Measurements from ENCODE around the gene APBA1. TPM values are rescaled to one million over a fixed set of nuclear protein-coding genes. Genes with fewer than 3 reads are reported as not detected.

The APBA1 gene
- total RNA-seq, 4 donors from 2014 or later = 3.3 to 9.7 (median 5.2) TPM

- Histone ChIP-seq H3K9me3 (no peaks in the 10 kb centered on the region), H3K27ac (replicated peaks in 1 of 4) (no peak overlapping the region), H3K36me3 (no peaks in the 10 kb centered on the region), H3K4me1 (no peaks in the 10 kb centered on the region), H3K4me3 (no peak overlapping the region), H3K27me3 (no peaks in the 10 kb centered on the region)
- no peak for TF ChIP-seq EP300 (IDR thresholded peaks at IDR 0.05)
- TF ChIP-seq, protein P1, sequence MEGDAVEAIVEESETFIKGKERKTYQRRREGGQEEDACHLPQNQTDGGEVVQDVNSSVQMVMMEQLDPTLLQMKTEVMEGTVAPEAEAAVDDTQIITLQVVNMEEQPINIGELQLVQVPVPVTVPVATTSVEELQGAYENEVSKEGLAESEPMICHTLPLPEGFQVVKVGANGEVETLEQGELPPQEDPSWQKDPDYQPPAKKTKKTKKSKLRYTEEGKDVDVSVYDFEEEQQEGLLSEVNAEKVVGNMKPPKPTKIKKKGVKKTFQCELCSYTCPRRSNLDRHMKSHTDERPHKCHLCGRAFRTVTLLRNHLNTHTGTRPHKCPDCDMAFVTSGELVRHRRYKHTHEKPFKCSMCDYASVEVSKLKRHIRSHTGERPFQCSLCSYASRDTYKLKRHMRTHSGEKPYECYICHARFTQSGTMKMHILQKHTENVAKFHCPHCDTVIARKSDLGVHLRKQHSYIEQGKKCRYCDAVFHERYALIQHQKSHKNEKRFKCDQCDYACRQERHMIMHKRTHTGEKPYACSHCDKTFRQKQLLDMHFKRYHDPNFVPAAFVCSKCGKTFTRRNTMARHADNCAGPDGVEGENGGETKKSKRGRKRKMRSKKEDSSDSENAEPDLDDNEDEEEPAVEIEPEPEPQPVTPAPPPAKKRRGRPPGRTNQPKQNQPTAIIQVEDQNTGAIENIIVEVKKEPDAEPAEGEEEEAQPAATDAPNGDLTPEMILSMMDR (IDR thresholded peaks at IDR 0.05) = no peak
- no peak for TF ChIP-seq POLR2AphosphoS5 (IDR thresholded peaks at IDR 0.05)
- no peak for TF ChIP-seq POLR2A (IDR thresholded peaks at IDR 0.05; ENCODE audit: low read depth)
- intact Hi-C loops (cut with DNase I) = no loop called here
- no peak for DNase-seq (ENCODE audit: extremely low spot score)
- WGBS = 83% methylated on average over 1 of the region's 1 CpG
These were observed 29.1 kb downstream of the APBA1 start for GRCh38 chr9:69643098-69643497.

- Histone ChIP-seq H3K4me1 (peaks cover 0 to 4% (median 0%) of the 10 kb centered on the region in 4 donors), H3K9me3 (no peaks in the 10 kb centered on the region), H3K27ac (replicated peaks in 1 of 4) (no peak overlapping the region), H3K4me3 (no peak overlapping the region), H3K27me3 (no peaks in the 10 kb centered on the region), H3K36me3 (no peaks in the 10 kb centered on the region)
- no peak for TF ChIP-seq POLR2A (IDR thresholded peaks at IDR 0.05; ENCODE audit: low read depth)
- TF ChIP-seq EP300 (IDR thresholded peaks at IDR 0.05) = no peak
- TF ChIP-seq, protein P1 (IDR thresholded peaks at IDR 0.05) = no peak
- TF ChIP-seq POLR2AphosphoS5 (IDR thresholded peaks at IDR 0.05) = no peak
- intact Hi-C loops (cut with DNase I) = no loop called here
- DNase-seq (ENCODE audit: extremely low spot score) = no peak
These were observed 34.4 kb downstream of the APBA1 start for GRCh38 chr9:69637817-69638200.

DNA sequence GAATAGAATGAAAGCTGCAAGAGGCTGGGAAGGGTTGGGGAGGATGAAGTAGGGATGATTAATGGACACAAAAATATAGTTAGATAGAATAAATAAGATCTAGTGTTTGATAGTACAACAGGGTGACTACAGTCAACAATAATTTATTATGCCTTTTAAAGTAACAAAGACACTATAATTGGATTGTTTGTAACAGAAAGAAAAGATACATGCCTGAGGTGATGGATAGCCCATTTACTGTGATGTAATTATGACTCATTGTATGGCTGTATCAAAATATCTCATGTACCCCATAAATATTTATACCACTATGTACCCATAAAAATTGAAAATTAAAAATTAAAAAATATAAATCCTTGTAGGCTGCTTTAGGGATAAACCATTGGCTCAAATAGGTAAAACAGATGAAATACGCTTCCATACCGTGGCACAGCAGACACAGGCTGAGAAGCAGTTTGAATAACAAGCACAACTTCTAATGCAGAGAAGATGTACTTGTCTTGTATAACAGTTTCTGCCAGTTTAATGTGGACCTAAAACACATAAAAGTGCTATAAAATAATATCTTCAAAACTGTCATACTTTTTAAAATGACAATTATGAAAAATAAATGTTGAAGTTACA, 34.9 kb downstream of the APBA1 start:
- no peak overlapping the region for H3K27ac ChIP-seq (replicated peaks in 1 of 4)
- no peak overlapping the region for H3K4me3 ChIP-seq
- H3K4me1 ChIP-seq = peaks cover 0 to 4% (median 0%) of the 10 kb centered on the region in 4 donors
- WGBS = 95% methylated on average over 2 of the region's 2 CpGs
- TF ChIP-seq, protein P1 (IDR thresholded peaks at IDR 0.05) = no peak
- TF ChIP-seq POLR2A (IDR thresholded peaks at IDR 0.05; ENCODE audit: low read depth) = no peak
- no peak for TF ChIP-seq POLR2AphosphoS5 (IDR thresholded peaks at IDR 0.05)
- no peak for TF ChIP-seq EP300 (IDR thresholded peaks at IDR 0.05)
- intact Hi-C loops (cut with DNase I) = no loop called here
- no peaks in the 10 kb centered on the region for H3K9me3 ChIP-seq
- no peaks in the 10 kb centered on the region for H3K36me3 ChIP-seq
- DNase-seq (ENCODE audit: extremely low spot score) = no peak
- no peaks in the 10 kb centered on the region for H3K27me3 ChIP-seq

DNA sequence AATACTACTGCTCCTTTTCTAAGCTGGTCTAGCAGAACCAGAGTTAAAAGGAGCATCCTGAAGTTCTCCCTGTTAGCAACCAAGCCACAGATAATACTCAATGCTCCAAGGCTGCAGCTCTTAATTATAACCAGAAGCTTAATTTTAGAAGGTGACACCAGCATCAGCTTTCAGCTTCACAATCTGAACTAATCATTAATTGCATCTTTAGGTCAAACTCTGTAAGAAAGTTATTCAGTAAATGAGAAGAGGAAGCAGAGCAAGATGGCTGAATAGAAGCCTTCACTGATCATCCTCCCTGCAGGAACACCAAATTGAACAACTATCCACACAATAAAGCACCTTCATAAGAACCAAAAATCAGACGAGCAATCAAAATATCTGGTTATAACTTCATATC, 38.5 kb downstream of the APBA1 start:
- no peak for TF ChIP-seq POLR2A (IDR thresholded peaks at IDR 0.05; ENCODE audit: low read depth)
- TF ChIP-seq POLR2AphosphoS5 (IDR thresholded peaks at IDR 0.05) = no peak
- TF ChIP-seq EP300 (IDR thresholded peaks at IDR 0.05) = no peak
- TF ChIP-seq, protein P1 (IDR thresholded peaks at IDR 0.05) = no peak
- no peak overlapping the region for H3K4me3 ChIP-seq
- peaks cover 0 to 4% (median 0%) of the 10 kb centered on the region in 4 donors for H3K4me1 ChIP-seq
- H3K9me3 ChIP-seq = no peaks in the 10 kb centered on the region
- 89% methylated on average over 1 of the region's 1 CpG for WGBS
- no peak for DNase-seq (ENCODE audit: extremely low spot score)
- no peaks in the 10 kb centered on the region for H3K27me3 ChIP-seq
- no peaks in the 10 kb centered on the region for H3K36me3 ChIP-seq
- no peak overlapping the region for H3K27ac ChIP-seq (replicated peaks in 1 of 4)
- intact Hi-C loops (cut with DNase I) = no loop called here

DNA sequence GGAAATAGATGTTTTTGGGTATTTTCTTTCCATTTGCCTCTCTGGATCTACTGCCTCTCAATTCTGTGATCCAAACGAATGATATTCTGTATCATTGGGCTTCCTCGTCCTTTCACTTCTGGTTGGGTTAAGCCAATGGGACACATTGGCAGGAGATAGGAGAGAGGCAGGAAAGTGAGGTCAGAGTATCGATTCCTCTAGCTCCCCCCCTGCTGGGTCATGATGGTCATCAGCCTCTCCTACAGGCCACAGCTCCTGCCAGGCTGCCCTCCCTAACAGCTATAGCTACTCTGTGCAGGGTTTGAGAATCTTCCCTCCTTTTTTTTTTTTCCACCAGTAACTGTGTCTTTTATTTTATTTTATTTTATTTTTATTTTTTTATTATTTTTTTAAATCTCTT, 39.4 kb downstream of the APBA1 start:
- 58% methylated on average over 3 of the region's 3 CpGs for WGBS
- Histone ChIP-seq H3K27me3 (no peaks in the 10 kb centered on the region), H3K27ac (replicated peaks in 1 of 4) (no peak overlapping the region), H3K9me3 (no peaks in the 10 kb centered on the region), H3K4me1 (peaks cover 0 to 3% (median 0%) of the 10 kb centered on the region in 4 donors), H3K4me3 (no peak overlapping the region), H3K36me3 (no peaks in the 10 kb centered on the region)
- TF ChIP-seq POLR2AphosphoS5 (IDR thresholded peaks at IDR 0.05) (no peak), EP300 (IDR thresholded peaks at IDR 0.05) (no peak), POLR2A (IDR thresholded peaks at IDR 0.05; ENCODE audit: low read depth) (no peak)
- TF ChIP-seq, protein P1 (IDR thresholded peaks at IDR 0.05) = no peak
- intact Hi-C loops (cut with DNase I) = no loop called here
- DNase-seq (ENCODE audit: extremely low spot score) = no peak

All from esophagus muscularis mucosa (tissue), 4 donors.